GM19395 (cell line): ENCODE data around the gene TRDN.
"Not testable (repeated sequence)": the region's sequence is repeated elsewhere in the genome, so short reads cannot be mapped to it uniquely, and the experiment has no call there.

Experiments used
- ATAC-seq: cut with Tn5 transposase; IDR thresholded peaks from one replicate; pipeline ENCODE4 v1.9.1; 2021; ENCODE audit warnings: mild to moderate bottlenecking, moderate library complexity; ENCODE audit not compliant: unreplicated experiment

The TRDN gene

DNA sequence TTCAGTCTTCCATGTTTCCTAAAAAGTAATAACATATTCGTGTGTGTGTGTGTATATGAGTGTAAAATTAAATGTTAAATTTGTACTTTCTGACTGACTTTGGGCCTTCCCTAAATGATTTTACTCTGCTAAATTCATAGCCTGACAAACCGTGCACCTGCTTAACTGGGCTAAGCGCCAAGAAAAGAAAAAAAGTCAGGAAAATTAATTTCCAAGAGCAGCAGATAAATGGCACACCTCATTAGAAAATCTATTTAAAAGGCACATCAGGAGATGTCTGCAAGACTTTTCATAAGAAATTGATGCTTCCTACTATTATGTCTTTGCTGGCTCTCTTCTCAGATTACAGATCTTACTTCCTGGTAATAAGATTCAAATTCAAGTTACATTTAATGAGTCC is 72.4 kb downstream of the TRDN start:
- no peak for ATAC-seq

DNA sequence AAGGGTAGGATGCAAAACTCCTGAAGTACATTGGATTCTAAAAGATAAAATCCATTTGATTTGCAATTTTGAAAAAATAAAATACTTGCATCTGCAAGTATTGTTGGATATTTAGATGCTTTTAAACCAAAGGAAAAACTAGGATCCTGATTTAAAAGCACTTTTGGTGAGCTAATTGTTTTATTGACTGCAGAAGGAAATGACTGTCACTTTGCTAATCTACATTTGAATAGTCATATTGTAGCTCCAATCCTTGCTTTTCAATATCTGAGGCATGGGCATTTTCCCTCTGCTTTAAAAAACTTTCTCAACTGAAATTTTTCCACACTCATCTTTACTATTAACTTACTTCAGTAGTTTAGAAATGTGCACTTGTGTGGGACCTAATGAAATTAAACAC is 74.1 kb downstream of the TRDN start:
- no peak for ATAC-seq

DNA sequence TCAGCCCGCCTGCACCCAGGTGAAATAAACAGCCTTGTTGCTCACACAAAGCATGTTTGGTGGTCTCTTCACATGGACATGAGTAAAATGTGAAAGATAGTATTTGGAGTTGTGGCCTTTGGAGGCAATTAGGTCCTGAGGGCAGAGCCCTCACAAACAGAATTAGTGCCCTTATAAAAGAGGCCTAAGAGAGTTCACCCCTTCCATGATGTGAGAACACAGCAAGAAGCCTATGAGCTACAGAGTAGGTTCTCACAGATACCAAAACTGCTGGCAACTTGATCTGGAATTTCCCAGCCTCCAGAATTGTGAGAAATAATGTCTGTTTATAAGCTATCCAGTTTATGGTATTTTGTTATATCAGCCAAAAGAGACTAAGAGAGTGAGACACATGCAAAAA is 74.5 kb downstream of the TRDN start:
- no peak for ATAC-seq

DNA sequence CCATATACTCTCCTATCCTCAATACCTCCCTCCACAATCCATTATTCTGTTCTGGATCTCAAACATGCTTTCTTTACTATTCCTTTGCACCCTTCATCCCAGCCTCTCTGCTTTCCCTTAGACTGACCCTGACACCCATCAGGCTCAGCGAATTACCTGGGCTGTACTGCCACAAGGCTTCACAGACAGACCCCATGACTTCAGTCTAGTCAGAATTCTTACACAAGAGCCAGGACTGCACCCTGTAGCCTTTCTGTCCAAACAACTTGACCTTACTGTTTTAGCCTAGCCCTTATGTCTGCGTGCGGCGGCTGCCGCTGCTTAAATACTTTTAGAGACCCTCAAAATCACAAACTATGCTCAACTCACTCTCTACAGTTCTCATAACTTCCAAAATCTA is 76.9 kb downstream of the TRDN start:
- ATAC-seq: not testable (repeated sequence)

DNA sequence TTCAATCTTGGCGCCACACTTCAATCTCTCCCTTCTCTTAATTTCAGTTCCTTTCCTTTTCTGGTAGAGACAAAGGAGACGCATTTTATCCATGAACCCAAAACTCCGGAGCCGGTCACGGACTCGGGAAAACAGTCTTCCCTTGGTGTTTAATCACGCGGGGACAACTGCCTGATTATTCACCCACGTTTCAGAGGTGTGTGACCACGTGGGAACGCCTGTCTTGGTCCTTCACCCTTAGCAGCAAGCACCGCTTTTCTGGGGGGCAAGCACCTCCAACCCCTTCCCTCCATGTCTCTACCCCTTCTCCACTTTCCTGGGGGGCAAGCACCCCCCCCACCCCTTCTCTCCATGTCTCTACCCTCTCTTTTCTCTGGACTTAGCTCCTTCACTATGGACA is 79.3 kb downstream of the TRDN start:
- not testable (repeated sequence) for ATAC-seq

DNA sequence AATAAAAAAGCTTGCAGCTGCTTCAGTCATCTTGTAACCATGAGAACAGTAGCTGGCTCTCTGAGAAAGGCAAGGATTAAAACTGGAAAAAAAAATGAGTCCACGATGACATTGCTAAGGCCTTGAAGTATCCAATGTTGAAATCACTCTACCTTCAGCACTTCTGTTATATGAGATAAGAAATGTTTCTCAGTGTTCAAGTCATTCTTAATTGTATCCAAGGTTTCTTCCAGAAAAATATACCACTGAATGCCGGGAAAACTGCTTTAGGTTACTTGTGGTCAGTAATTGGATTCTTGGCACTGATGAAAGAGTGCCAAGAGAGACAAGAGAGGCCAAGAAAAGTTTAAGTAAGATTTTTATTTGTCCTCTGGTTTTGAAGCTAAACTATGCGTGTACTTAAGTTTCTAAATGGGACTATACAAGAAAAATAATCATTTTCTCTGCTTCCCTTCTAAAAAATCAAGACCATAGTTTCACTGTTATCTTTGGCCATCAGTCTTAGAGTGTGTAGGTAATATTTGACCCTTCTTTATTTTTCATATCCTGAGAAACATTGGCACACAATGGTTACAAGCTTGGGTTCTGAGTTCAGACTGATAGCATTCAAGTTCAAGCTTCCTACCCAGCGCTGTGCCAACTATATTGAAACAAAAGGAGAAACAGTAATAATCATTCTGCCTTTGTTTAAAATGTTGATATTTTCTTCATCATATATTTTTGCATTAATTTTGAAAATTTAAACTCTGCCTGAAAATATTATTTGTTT is 84.6 kb downstream of the TRDN start:
- no peak for ATAC-seq

DNA sequence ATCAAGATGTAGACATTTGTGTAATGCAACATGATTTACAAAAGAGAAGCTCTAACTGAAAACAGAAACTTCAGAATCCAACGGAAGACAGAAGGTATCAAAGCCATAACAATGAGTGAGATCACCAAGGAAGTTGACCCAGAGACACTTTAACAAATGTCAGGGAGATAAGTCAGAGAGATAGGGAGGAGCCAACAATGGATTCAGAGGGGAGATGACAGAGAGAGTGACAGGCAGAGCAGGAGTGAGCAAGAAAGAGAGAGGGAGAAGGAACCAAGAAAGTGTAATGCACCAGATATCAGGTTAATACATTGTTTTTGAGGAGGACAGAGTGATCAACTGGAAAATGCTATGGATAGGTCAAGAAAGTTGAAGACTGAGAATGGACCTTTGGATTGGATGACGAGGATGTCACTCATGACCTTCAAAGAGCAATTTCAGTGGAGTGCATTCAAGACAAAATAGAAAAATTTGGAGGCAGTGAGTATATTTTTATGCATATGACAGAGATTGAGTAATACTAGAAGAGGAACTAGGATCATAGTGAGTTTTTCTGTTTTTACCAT is 86.6 kb downstream of the TRDN start:
- ATAC-seq: no peak

DNA sequence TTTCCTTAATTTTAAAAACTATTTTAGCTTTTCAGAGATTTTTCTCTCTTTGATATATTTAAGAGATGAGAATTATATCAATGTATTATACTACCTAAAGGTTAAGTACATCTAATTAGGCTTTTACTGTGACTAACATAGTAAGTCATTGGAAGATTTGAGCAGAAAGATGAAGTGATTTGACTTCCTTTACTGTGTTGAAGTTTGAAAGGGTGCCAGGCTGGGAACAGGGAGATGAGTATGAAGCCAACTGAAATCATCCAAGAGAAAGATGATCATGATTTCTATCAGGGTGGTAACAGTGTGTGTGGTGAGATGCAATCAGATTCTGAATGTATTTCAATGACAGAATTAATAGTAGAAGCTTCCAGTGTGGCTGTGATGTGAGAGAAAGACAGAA is 87.3 kb downstream of the TRDN start:
- no peak for ATAC-seq

DNA sequence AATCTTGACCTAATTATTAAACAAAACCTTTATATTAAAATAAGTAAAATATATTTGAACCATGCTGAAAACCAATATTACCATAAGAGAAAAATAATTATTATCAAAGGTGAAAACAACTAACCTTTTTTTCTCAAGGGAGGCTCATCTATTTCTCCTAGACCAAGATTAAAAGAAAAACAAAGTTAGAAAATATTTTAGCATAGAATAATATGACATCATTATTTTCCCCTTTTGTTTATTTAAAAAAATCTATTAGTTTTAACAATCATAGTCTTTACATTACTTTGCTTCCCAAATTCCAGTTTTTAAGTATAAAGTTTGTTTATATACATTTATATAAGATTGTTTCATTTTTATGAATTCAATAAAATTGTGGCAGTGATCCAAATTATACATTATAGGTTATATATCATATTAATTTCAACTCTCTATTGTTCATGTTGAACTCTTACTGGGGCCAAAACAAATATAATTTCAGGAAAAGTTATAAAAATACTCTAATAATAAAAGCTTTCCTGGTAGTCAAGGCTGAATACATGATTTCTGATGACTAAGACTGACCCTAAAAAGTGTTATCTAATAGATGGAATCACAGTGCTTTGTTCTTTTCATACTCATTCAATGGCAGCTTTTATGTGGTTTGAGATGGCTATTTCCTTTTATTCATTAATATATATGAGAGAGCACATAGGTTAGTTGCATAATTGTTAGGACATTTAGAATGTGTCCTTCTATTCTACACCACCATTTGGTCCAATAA is 89.4 kb downstream of the TRDN start:
- ATAC-seq: no peak

DNA sequence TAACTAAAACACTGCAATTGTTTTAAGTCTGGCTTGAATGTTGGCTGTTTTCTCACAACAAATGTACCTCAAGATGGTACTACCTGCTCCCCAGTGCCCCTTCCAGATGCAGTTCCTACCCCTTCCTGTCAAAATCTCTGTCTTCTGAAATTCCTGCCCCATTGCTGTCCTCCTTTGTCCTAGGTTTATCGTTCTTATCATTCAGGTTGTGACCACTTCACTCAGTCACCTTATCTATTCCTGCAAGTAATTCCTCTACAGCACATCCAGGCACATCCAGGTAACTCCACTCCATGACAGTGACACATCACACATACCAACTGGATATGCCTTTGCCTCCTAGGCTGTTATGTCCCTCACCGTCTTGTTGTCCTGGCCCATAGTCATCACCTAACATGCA is 90.2 kb downstream of the TRDN start:
- ATAC-seq: no peak

DNA sequence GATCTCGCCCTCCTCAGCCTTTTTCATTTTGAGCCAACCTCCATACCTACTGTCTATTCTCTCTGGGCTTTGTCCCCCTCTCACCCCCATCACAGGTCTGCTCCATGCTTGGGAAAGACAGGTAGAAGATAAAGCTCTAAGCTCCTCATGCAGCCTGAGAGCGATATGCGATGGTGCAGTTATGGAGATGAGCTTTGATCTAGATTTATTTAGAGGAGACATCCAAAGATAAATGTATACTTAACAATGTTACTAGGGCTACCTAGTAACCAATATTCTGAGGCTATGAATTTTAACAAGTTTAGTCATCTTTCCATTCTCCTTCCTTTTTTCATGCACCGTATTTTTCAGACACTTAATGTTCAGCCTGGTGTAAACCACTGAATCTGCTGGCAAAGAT is 95.3 kb downstream of the TRDN start:
- ATAC-seq: no peak

DNA sequence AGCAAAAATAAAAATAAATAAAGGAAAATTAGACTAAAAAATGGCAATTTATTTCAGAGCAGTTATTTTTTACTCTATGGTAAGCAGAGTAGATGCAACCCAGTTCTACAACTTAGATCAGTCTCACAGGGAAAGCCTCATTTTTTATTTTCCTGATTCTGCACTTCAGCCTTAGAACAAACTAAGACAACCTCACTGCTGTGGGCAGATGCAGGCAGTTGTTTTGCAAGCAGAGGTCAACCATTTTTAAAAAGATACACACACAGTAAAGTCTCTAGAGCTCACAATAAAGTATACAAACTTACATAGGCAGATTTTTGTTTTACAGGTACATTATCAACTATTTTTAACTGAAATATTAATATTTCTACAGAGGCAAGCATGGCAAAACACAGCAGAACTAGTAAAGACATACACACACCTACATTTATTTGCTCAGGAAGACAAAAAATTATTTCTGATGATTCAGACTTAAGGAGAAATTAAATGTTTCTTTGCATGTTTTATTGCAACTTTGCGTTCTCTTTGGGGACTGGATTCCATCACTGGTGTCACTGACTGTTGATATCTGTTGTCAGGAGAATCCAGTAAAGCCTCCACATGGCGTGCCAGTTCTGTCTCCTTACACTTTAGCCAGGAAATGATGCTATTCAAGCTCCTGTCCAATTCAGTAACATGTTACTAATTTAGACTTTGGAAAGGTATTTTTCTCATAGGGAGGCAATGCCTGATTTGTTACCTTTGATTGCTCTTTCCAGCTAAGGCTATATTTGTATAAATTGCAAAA is 102.7 kb downstream of the TRDN start:
- no peak for ATAC-seq

DNA sequence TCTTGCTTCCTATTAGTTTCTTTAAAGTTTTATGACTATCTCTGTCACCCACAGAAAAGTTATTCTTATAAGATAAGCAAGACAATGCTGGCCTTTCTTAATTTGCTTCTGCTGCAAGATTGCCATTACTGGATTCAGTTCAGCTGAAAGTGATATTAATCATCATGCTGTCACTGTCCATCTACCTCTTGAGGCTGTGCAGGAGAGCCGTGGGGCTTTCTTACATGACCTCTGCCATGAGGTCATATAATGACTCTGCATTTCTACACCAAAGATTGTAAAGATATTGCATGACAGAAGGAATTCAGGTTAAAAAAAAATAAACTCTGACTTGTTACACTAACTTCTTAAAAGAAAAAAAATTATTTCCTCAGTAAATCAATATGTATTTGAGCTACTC is 106.9 kb downstream of the TRDN start:
- ATAC-seq: no peak

DNA sequence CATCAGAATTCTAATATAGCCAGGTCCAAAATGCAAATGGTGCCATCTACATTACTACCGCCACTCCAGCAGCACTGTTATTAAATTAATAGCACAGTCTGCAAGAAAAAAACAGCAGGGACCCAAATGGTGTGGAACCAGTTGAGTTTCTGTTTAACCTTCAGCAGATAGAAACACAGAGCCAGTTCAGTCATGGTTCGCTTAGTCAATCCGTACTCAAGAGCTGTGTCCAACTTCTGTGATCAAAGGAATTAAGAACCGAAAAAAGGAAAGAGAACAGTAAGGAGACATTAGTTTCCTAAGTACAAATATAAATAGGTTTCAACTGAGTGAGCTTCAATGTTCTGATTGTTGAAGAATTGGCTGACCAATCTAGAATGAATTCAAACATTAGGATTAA is 107.7 kb downstream of the TRDN start:
- ATAC-seq: no peak

DNA sequence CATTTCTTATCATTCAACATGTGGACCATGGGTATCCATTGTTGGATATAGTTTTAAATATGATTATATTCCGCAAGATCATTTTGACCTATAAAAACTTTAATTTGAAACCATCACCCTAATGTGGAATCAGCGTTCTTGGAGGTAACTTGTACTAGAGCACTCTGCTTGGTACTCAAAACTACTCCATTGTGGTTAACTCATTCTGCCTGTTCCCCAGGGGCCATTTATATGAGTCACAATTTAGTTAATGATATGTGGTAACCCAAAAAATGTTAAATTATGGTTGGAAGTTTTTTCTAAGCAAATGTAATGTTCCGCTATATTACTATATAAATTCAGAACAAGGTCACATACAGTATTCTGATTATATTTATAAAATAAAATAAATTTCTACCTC is 109.3 kb downstream of the TRDN start:
- no peak for ATAC-seq

DNA sequence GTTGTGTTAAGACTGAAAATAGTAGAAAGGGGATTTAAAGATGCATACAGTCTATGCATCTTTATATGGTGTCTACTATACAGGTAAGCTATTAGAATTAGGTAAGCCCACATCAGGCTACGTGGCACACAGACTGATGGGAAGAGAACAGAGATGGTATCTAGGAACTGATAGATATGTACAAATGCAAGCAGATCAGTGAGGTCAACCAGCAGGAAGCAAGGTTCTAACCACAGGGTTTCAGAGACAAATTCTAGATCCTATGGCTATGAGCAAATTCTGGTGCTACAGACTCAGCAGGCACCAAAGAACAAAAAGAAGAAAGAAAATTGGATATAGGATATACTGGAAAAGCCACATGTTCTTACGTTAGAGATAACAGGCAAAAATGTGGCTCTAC is 110.6 kb downstream of the TRDN start:
- peak; percentile 68 for ATAC-seq

DNA sequence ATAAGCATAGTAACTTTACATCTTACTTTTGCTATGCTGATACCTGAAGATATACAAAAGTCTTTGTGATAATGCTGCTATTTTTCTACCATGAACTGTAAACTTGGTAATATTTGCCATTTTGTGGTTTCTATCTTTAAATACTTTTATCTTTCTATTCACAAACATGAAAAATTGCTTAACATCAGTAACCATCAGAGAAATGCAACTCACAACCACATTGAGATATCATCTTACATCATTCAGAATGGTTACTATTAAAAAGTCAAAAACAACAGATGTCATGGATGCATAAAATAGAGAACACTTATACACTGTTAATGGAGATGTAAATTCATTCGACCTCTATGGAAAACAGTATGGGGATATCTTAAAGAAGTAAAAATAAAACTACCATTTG is 112.0 kb downstream of the TRDN start:
- no peak for ATAC-seq

DNA sequence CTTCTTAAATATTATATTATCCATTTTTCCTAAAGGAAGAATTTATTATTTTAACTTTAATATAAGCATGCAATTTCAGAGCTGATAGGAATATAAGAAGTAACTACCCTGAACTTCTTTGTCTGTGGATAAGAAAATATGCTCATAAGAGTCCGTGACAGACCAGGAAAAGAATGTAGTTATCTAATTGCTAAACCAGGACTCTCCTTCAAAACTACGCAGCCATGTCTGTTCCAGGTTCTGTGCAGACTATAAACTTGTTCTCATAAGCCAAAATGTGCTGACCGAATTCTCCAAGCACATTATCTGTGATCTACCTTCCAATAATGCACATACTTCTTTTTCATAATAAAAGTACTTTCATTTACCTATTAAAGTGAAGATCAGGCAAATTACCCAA is 116.5 kb downstream of the TRDN start:
- no peak for ATAC-seq

DNA sequence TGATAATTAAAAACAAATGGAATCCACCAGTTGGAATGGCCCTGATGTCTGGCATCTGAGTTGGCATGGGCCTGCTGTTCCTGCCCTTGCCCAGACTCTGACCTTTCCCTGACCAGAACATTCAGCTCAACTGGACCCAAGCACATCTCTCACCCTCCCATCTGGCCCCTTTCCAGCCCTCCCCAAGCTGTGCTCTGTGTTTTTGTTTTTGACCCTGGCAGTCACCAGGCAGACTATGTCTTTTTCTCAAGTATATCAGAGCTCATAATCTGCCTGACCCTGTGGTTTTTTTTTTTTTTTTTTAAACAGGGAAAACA is 117.6 kb downstream of the TRDN start:
- no peak for ATAC-seq

DNA sequence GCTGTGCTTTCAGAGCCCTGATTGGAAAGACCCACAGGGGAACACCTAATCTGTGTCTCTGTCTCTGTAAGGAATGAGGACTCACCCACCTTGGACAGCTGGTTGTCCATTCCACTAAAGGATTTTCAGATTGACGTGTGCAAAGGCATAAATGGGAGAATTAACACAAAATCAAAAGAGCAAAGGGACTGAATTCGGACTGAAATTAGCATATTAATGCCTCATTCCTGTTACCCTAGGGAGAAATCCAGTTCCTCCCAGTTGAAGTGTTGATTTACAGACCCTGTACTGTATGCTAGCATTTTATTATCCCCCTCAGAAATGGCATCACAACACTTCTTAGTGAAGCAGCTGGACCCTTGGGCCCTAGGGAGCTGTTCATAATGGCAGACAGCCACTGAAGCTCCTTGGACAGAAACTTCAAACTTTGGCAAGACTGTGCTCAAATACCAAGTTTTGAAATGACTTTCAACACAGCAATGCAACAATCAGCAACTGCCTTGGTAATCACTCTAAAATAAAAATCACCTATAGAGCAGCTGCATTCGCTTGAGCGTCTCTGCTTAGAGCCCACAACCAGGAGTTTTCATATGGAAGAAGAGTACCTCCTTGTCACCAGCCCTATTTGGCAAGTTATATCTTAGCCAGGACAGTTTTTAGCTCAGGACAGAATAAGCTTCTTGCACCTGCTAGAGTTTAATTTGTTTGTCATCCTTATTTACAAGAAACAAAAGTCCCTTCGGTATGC is 118.1 kb downstream of the TRDN start:
- no peak for ATAC-seq

DNA sequence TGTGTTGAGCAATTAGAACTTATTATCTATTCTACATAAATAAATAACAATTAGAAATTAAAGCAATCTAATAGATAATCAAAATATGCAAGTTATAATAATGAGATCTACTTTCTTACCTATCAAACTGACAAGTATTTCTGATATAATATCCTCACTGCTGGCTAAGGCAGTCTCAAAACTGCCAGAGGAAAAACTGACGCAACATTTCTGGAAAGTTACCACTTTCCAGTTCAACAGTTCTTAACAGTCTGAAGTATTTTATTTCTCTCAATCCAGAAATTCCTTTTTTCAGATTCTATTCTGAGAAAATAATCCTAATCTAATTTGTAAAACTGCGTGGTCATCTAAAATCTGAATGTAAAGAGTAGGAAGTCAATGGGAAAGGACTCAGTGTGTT is 121.0 kb downstream of the TRDN start:
- no peak for ATAC-seq
